ENCODE measurements around the gene POMP. TPM values are rescaled to one million over a fixed set of nuclear protein-coding genes. Genes with fewer than 3 reads are reported as not detected.

POMP gene
- total and polyA plus RNA-seq, 12 donors = 40.1 to 187 (median 65.3) TPM

- TF ChIP-seq CTCF (IDR thresholded peaks at IDR 0.05) (no peak), POLR2A (IDR thresholded peaks at IDR 0.05) (no peak)
- Histone ChIP-seq H3K4me3 (no peak overlapping the region), H3K27me3 (no peaks in the 10 kb centered on the region), H3K27ac (no peak overlapping the region), H3K9me3 (replicated peaks in 1 of 3) (no peaks in the 10 kb centered on the region), H3K36me3 (replicated peaks in 1 of 2) (no peaks in the 10 kb centered on the region), H3K4me1 (replicated peaks in 1 of 2) (peaks cover 9 to 20% of the 10 kb centered on the region in 2 donors)
- 51 to 62% (median 54%) methylated on average over 3 of the region's 3 CpGs for WGBS, 4 donors
- no peak for DNase-seq
- intact Hi-C loops (cut with DNase I) = loop anchor here (10.0 kb wide), 2 partner anchors 313 to 503 kb away; partner anchors contain the start of gene PAN3 (in 1 of the 2)
These were observed 21.1 kb upstream of the POMP start for GRCh38 chr13:28637714-28638355.

GRCh38 chr13:28638756-28639155, 20.2 kb upstream of the POMP start:
- no peak overlapping the region for H3K27ac ChIP-seq
- WGBS, 4 donors = 72 to 83% (median 79%) methylated on average over 3 of the region's 3 CpGs
- intact Hi-C loops (cut with DNase I) = loop anchor here (10.0 kb wide), 2 partner anchors 314 to 504 kb away; partner anchors contain the start of gene PAN3 (in 1 of the 2)
- no peak overlapping the region for H3K4me3 ChIP-seq
- H3K36me3 ChIP-seq (replicated peaks in 1 of 2) = no peaks in the 10 kb centered on the region
- no peak for TF ChIP-seq CTCF (IDR thresholded peaks at IDR 0.05)
- TF ChIP-seq POLR2A (IDR thresholded peaks at IDR 0.05) = no peak
- peaks cover 9 to 20% of the 10 kb centered on the region in 2 donors for H3K4me1 ChIP-seq (replicated peaks in 1 of 2)
- no peaks in the 10 kb centered on the region for H3K27me3 ChIP-seq
- no peak for DNase-seq
- no peaks in the 10 kb centered on the region for H3K9me3 ChIP-seq (replicated peaks in 1 of 3)

GRCh38 chr13:28640861-28641599, 17.9 kb upstream of the POMP start:
- intact Hi-C loops (cut with DNase I) = no loop called here
- Histone ChIP-seq H3K27me3 (no peaks in the 10 kb centered on the region), H3K27ac (peak overlapping the region in 2 of 5 donors; percentile 54 to 75), H3K4me1 (replicated peaks in 1 of 2) (peaks cover 9 to 20% of the 10 kb centered on the region in 2 donors), H3K9me3 (replicated peaks in 1 of 3) (no peaks in the 10 kb centered on the region), H3K36me3 (replicated peaks in 1 of 2) (no peaks in the 10 kb centered on the region), H3K4me3 (no peak overlapping the region)
- TF ChIP-seq POLR2A (IDR thresholded peaks at IDR 0.05) = no peak
- no peak for TF ChIP-seq CTCF (IDR thresholded peaks at IDR 0.05)
- DNase-seq = peak in 1 of 7 donors; percentile 28
- WGBS, 4 donors = 46 to 48% (median 47%) methylated on average over 12 of the region's 12 CpGs

GRCh38 chr13:28641600-28641926, 17.4 kb upstream of the POMP start:
- H3K36me3 ChIP-seq (replicated peaks in 1 of 2) = no peaks in the 10 kb centered on the region
- no peaks in the 10 kb centered on the region for H3K27me3 ChIP-seq
- TF ChIP-seq CTCF (IDR thresholded peaks at IDR 0.05) (no peak), POLR2A (IDR thresholded peaks at IDR 0.05) (no peak)
- H3K4me1 ChIP-seq (replicated peaks in 1 of 2) = peaks cover 9 to 20% of the 10 kb centered on the region in 2 donors
- no peak overlapping the region for H3K4me3 ChIP-seq
- H3K9me3 ChIP-seq (replicated peaks in 1 of 3) = no peaks in the 10 kb centered on the region
- 70 to 82% (median 76%) methylated on average over 3 of the region's 3 CpGs for WGBS, 4 donors
- intact Hi-C loops (cut with DNase I) = no loop called here
- DNase-seq = no peak
- peak overlapping the region in 2 of 5 donors; percentile 54 to 75 for H3K27ac ChIP-seq

Data from adrenal gland (tissue), 12 donors.